Fibroblast of lung (primary cell): ENCODE results near the gene UGT8. TPM values are rescaled to one million over a fixed set of nuclear protein-coding genes. Genes with fewer than 3 reads are reported as not detected.

Source experiments
- DNase-seq, 2 donors: peaks; one replicate each; pipeline versions ENCODE4 v3.0.0 to v3.0.0-alpha.2; 2010; ENCODE audit warnings: low read depth in 2 of 2
- H2AFZ ChIP-seq: 2 replicates; pipeline ENCODE4 v1.5.1; 2012; ENCODE audit warnings: low read length, control low read depth, inconsistent platforms
- H3K27ac ChIP-seq: 2 replicates; pipeline ENCODE4 v1.5.1; 2011; ENCODE audit warnings: low read length, control low read depth; ENCODE audit not compliant: insufficient read depth
- H3K27me3 ChIP-seq: 2 replicates; pipeline ENCODE4 v1.5.1; 2011; ENCODE audit warnings: mild to moderate bottlenecking, low read length; ENCODE audit not compliant: control insufficient read depth, insufficient read depth
- H3K36me3 ChIP-seq: 2 replicates; pipeline ENCODE4 v1.5.1; 2011; ENCODE audit warnings: low read length; ENCODE audit not compliant: control insufficient read depth, insufficient read depth
- H3K4me1 ChIP-seq: 2 replicates; pipeline ENCODE4 v1.5.1; 2011; ENCODE audit warnings: low read length; ENCODE audit not compliant: control insufficient read depth, insufficient read depth; ENCODE audit errors: extremely low read depth
- H3K4me2 ChIP-seq: 2 replicates; pipeline ENCODE4 v1.5.1; 2011; ENCODE audit warnings: low read length, control low read depth; ENCODE audit not compliant: insufficient read depth; ENCODE audit errors: extremely low read depth
- H3K4me3 ChIP-seq, 4 experiments: fragments of 200-600 bp in 1 of 4; sonication (generic) in 1 of 4; replicated peaks in 1 of 4; 2 replicates each; pipeline ENCODE4 v1.5.1; 2011 to 2016; ENCODE audit warnings: low read length in 4 of 4, low read depth in 3 of 4, mild to moderate bottlenecking in 3 of 4, control low read depth in 2 of 4, inconsistent platforms in 1 of 4, mixed read lengths in 1 of 4; ENCODE audit not compliant: insufficient read depth in 1 of 4; ENCODE audit errors: control extremely low read depth in 1 of 4
- H3K79me2 ChIP-seq: 2 replicates; pipeline ENCODE4 v1.5.1; 2012; ENCODE audit warnings: mild to moderate bottlenecking, low read length, inconsistent platforms; ENCODE audit not compliant: control insufficient read depth, insufficient read depth
- H3K9ac ChIP-seq: 2 replicates; pipeline ENCODE4 v1.5.1; 2011; ENCODE audit warnings: mild to moderate bottlenecking, low read length, control low read depth; ENCODE audit not compliant: insufficient read depth
- H3K9me3 ChIP-seq: 2 replicates; pipeline ENCODE4 v1.5.1; 2012; ENCODE audit warnings: low read depth, low read length; ENCODE audit not compliant: control insufficient read depth, insufficient read depth
- H4K20me1 ChIP-seq: 2 replicates; pipeline ENCODE4 v1.5.1; 2011; ENCODE audit warnings: low read length; ENCODE audit not compliant: control insufficient read depth, insufficient read depth; ENCODE audit errors: extremely low read depth
- EZH2 ChIP-seq: IDR thresholded peaks from 2 replicates; pipeline ENCODE4 v1.5.1; 2012; ENCODE audit warnings: low read length, control low read depth, mild to moderate bottlenecking; ENCODE audit errors: missing control alignments
- polyA plus RNA-seq, 2 donors: library from polyadenylated mRNA; depleted of rRNA in 1 of 2; stranded (reverse) in 1 of 2; unstranded in 1 of 2; fragments of >200 nt; gene quantifications; 2 replicates each; pipeline ENCODE4 v1.2.1, GENCODE V29; 2011 to 2012; ENCODE audit warnings: missing spikeins in 1 of 2
- total RNA-seq: library from RNA; depleted of rRNA; stranded (reverse); fragments of >200 nt; gene quantifications from 2 replicates; pipeline ENCODE4 v1.2.1, GENCODE V29; 2014
- TF ChIP-seq, protein P1 (sequence below), 2 donors: IDR thresholded peaks in 1 of 2; conservative IDR thresholded peaks in 1 of 2; 1 replicate in 1 of 2; 2 replicates in 1 of 2; pipeline ENCODE4 v1.5.1; 2011 to 2012; ENCODE audit warnings: low read length in 2 of 2, control low read depth in 1 of 2, inconsistent platforms in 1 of 2, low read depth in 1 of 2, mild to moderate bottlenecking in 1 of 2

The UGT8 gene
- total and polyA plus RNA-seq, 2 donors (not counting 1 experiment from before 2014, with no cell fraction given): under 0.01 TPM; not detected in 1

GRCh38 chr4:114727461-114727860 lies 128.9 kb downstream of the UGT8 start:
- H3K27me3 ChIP-seq: no peaks in the 10 kb centered on the region
- no peak overlapping the region for H3K4me3 ChIP-seq

More at GRCh38 chr4:114727461-114727860, 128.9 kb downstream of the UGT8 start:
- H3K9ac ChIP-seq: no peak overlapping the region
- H2AFZ ChIP-seq: no peak overlapping the region
- no peaks in the 10 kb centered on the region for H4K20me1 ChIP-seq
- DNase-seq: no peak
- H3K9me3 ChIP-seq: no peaks in the 10 kb centered on the region
- H3K36me3 ChIP-seq: no peaks in the 10 kb centered on the region
- H3K27ac ChIP-seq: no peak overlapping the region
- TF ChIP-seq, protein P1, sequence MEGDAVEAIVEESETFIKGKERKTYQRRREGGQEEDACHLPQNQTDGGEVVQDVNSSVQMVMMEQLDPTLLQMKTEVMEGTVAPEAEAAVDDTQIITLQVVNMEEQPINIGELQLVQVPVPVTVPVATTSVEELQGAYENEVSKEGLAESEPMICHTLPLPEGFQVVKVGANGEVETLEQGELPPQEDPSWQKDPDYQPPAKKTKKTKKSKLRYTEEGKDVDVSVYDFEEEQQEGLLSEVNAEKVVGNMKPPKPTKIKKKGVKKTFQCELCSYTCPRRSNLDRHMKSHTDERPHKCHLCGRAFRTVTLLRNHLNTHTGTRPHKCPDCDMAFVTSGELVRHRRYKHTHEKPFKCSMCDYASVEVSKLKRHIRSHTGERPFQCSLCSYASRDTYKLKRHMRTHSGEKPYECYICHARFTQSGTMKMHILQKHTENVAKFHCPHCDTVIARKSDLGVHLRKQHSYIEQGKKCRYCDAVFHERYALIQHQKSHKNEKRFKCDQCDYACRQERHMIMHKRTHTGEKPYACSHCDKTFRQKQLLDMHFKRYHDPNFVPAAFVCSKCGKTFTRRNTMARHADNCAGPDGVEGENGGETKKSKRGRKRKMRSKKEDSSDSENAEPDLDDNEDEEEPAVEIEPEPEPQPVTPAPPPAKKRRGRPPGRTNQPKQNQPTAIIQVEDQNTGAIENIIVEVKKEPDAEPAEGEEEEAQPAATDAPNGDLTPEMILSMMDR (conservative IDR thresholded peaks at IDR 0.05 in 1 of 2, IDR thresholded peaks at IDR 0.05 in 1 of 2; ENCODE audit: low read depth in 1 of 2, low read length in 2 of 2): no peak
- TF ChIP-seq EZH2: no peak
- H3K4me1 ChIP-seq: no peaks in the 10 kb centered on the region
- H3K79me2 ChIP-seq: no peaks in the 10 kb centered on the region
- no peak overlapping the region for H3K4me2 ChIP-seq
